Mesendoderm (in vitro differentiated cells): Measurements from ENCODE around the gene MUC20.
"Not testable (repeated sequence)": the region's sequence is repeated elsewhere in the genome, so short reads cannot be mapped to it uniquely, and the experiment has no call there.

ENCODE experiments used
- DNase-seq: peaks from one replicate; pipeline ENCODE4 v3.0.0; 2013
- H2AK5ac ChIP-seq: 2 replicates; pipeline ENCODE4 v1.6.1; 2013; ENCODE audit warnings: low read length, inconsistent platforms
- H2BK120ac ChIP-seq: 2 replicates; pipeline ENCODE4 v1.6.1; 2013; ENCODE audit warnings: low read depth, mild to moderate bottlenecking, low read length, moderate library complexity, mixed read lengths
- H2BK15ac ChIP-seq: replicated peaks from 2 replicates; pipeline ENCODE4 v1.6.1; 2013; ENCODE audit warnings: low read depth, mild to moderate bottlenecking, moderate library complexity
- H2BK5ac ChIP-seq: 2 replicates; pipeline ENCODE4 v1.6.1; 2013; ENCODE audit warnings: low read length, inconsistent platforms
- H3K18ac ChIP-seq: 2 replicates; pipeline ENCODE4 v1.6.1; 2013; ENCODE audit warnings: mild to moderate bottlenecking, low read length, mixed read lengths
- H3K23ac ChIP-seq: one replicate; pipeline ENCODE4 v1.6.1; 2013; ENCODE audit warnings: low read length
- H3K27ac ChIP-seq: 2 replicates; pipeline ENCODE4 v1.5.1; 2013; ENCODE audit warnings: low read depth, mild to moderate bottlenecking, inconsistent platforms, low read length, moderate library complexity
- H3K27me3 ChIP-seq: 2 replicates; pipeline ENCODE4 v1.6.1; 2013; ENCODE audit warnings: low read length, control low read depth, mild to moderate bottlenecking, inconsistent platforms; ENCODE audit not compliant: insufficient read depth, poor library complexity
- H3K36me3 ChIP-seq: 2 replicates; pipeline ENCODE4 v1.6.1; 2013; ENCODE audit warnings: low read length, inconsistent platforms; ENCODE audit not compliant: control insufficient read depth, insufficient read depth
- H3K4ac ChIP-seq: one replicate; pipeline ENCODE4 v1.6.1; 2013; ENCODE audit warnings: low read depth, mild to moderate bottlenecking, low read length, moderate library complexity
- H3K4me1 ChIP-seq: 2 replicates; pipeline ENCODE4 v1.6.1; 2013; ENCODE audit warnings: low read depth, low read length, inconsistent platforms; ENCODE audit not compliant: control insufficient read depth
- H3K4me2 ChIP-seq: 2 replicates; pipeline ENCODE4 v1.6.1; 2013; ENCODE audit warnings: low read length
- H3K4me3 ChIP-seq: 2 replicates; pipeline ENCODE4 v1.5.1; 2013; ENCODE audit warnings: mild to moderate bottlenecking, low read length
- H3K56ac ChIP-seq: one replicate; pipeline ENCODE4 v1.6.1; 2013; ENCODE audit warnings: low read length
- H3K79me1 ChIP-seq: 2 replicates; pipeline ENCODE4 v1.6.1; 2013; ENCODE audit warnings: low read length, inconsistent platforms
- H3K79me2 ChIP-seq: 2 replicates; pipeline ENCODE4 v1.6.1; 2013; ENCODE audit warnings: mild to moderate bottlenecking, low read length; ENCODE audit not compliant: control insufficient read depth, insufficient read depth
- H3K9ac ChIP-seq: 2 replicates; pipeline ENCODE4 v1.6.1; 2013; ENCODE audit warnings: low read length, inconsistent platforms
- H4K5ac ChIP-seq: one replicate; pipeline ENCODE4 v1.6.1; 2013; ENCODE audit warnings: low read length
- H4K8ac ChIP-seq: one replicate; pipeline ENCODE4 v1.6.1; 2013; ENCODE audit warnings: low read depth, mild to moderate bottlenecking, control low read depth, low read length, moderate library complexity
- WGBS: extraction: QIAGEN DNeasy Blood & Tissue Kit; methylation state at CpG from one replicate; pipeline ENCODE4 v1.1.7; 2013; ENCODE audit warnings: low lambda C conversion rate, missing lambda C conversion rate; ENCODE audit not compliant: insufficient coverage; ENCODE audit errors: extremely low coverage; 5-methylcytosine and 5-hydroxymethylcytosine counted together

Gene MUC20

GRCh38 chr3:195715583-195716266, 5.1 kb upstream of the MUC20 start:
- Histone ChIP-seq H3K23ac (no peak overlapping the region), H3K18ac (no peak overlapping the region), H3K56ac (no peak overlapping the region), H3K27me3 (no peaks in the 10 kb centered on the region), H3K79me1 (no peaks in the 10 kb centered on the region), H3K27ac (no peak overlapping the region), H2AK5ac (no peak overlapping the region), H3K4me2 (no peak overlapping the region), H3K79me2 (no peaks in the 10 kb centered on the region), H2BK5ac (no peak overlapping the region), H3K36me3 (no peaks in the 10 kb centered on the region), H3K4me3 (no peak overlapping the region), H3K4ac (no peak overlapping the region), H4K8ac (no peak overlapping the region), H2BK15ac (no peak overlapping the region), H2BK120ac (no peak overlapping the region), H4K5ac (no peak overlapping the region), H3K9ac (no peak overlapping the region), H3K4me1 (peaks cover 4% of the 10 kb centered on the region)
- no peak for DNase-seq
- WGBS, result no CpG with 5 or more reads among the region's 14 CpGs

- Histone ChIP-seq H3K23ac (no peak overlapping the region), H3K27ac (no peak overlapping the region), H3K4me3 (no peak overlapping the region), H3K79me1 (no peaks in the 10 kb centered on the region), H2BK5ac (no peak overlapping the region), H3K27me3 (no peaks in the 10 kb centered on the region), H3K4ac (no peak overlapping the region), H2BK120ac (no peak overlapping the region), H2AK5ac (no peak overlapping the region), H3K9ac (no peak overlapping the region), H3K18ac (no peak overlapping the region), H3K4me2 (no peak overlapping the region), H2BK15ac (no peak overlapping the region), H3K36me3 (no peaks in the 10 kb centered on the region), H3K56ac (no peak overlapping the region), H4K8ac (no peak overlapping the region), H3K4me1 (peaks cover 4% of the 10 kb centered on the region), H3K79me2 (no peaks in the 10 kb centered on the region), H4K5ac (no peak overlapping the region)
- no CpG with 5 or more reads among the region's 9 CpGs for WGBS
- DNase-seq, result peak; percentile 44
Observed at GRCh38 chr3:195717416-195717815, 3.4 kb upstream of the MUC20 start.

- no peak overlapping the region for H4K5ac ChIP-seq
- no peaks in the 10 kb centered on the region for H3K79me2 ChIP-seq
- no peak overlapping the region for H3K18ac ChIP-seq
- no peak overlapping the region for H4K8ac ChIP-seq
- no peak overlapping the region for H3K27ac ChIP-seq
- no peaks in the 10 kb centered on the region for H3K79me1 ChIP-seq
- H3K36me3 ChIP-seq, result no peaks in the 10 kb centered on the region
- no peak overlapping the region for H2AK5ac ChIP-seq
- no peak overlapping the region for H2BK5ac ChIP-seq
- H3K4me2 ChIP-seq, result no peak overlapping the region
- no peaks in the 10 kb centered on the region for H3K27me3 ChIP-seq
- WGBS, result no CpG with 5 or more reads among the region's 5 CpGs
- DNase-seq, result no peak
- H3K4me1 ChIP-seq, result peaks cover 4% of the 10 kb centered on the region
- H3K23ac ChIP-seq, result no peak overlapping the region
- no peak overlapping the region for H2BK120ac ChIP-seq
- no peak overlapping the region for H3K4me3 ChIP-seq
- H3K9ac ChIP-seq, result no peak overlapping the region
- H3K4ac ChIP-seq, result no peak overlapping the region
- no peak overlapping the region for H3K56ac ChIP-seq
- H2BK15ac ChIP-seq, result no peak overlapping the region
Observed at GRCh38 chr3:195717852-195718476, 2.8 kb upstream of the MUC20 start.

- no peak overlapping the region for H3K18ac ChIP-seq
- H2BK5ac ChIP-seq, result no peak overlapping the region
- H3K79me2 ChIP-seq, result no peaks in the 10 kb centered on the region
- no peak overlapping the region for H2BK15ac ChIP-seq
- no peak overlapping the region for H3K23ac ChIP-seq
- DNase-seq, result no peak
- H2BK120ac ChIP-seq, result no peak overlapping the region
- H2AK5ac ChIP-seq, result no peak overlapping the region
- no peak overlapping the region for H3K4me2 ChIP-seq
- H4K5ac ChIP-seq, result no peak overlapping the region
- peaks cover 4% of the 10 kb centered on the region for H3K4me1 ChIP-seq
- H3K56ac ChIP-seq, result no peak overlapping the region
- H3K79me1 ChIP-seq, result no peaks in the 10 kb centered on the region
- no peak overlapping the region for H3K4me3 ChIP-seq
- no peak overlapping the region for H4K8ac ChIP-seq
- no peak overlapping the region for H3K27ac ChIP-seq
- no peaks in the 10 kb centered on the region for H3K27me3 ChIP-seq
- H3K9ac ChIP-seq, result no peak overlapping the region
- no peaks in the 10 kb centered on the region for H3K36me3 ChIP-seq
- no CpG with 5 or more reads among the region's 7 CpGs for WGBS
- H3K4ac ChIP-seq, result no peak overlapping the region
Observed at GRCh38 chr3:195718477-195718984, 2.2 kb upstream of the MUC20 start.

GRCh38 chr3:195719514-195720254, 1.1 kb upstream of the MUC20 start:
- not testable (repeated sequence) for H3K27me3 ChIP-seq, H3K18ac ChIP-seq, H3K9ac ChIP-seq, H2BK120ac ChIP-seq, H2BK5ac ChIP-seq, H3K56ac ChIP-seq, H3K4me2 ChIP-seq, H4K8ac ChIP-seq, DNase-seq, H2BK15ac ChIP-seq, H2AK5ac ChIP-seq, H3K23ac ChIP-seq, H3K79me2 ChIP-seq, H3K4me3 ChIP-seq, H3K36me3 ChIP-seq, H4K5ac ChIP-seq, H3K4ac ChIP-seq, H3K79me1 ChIP-seq, H3K27ac ChIP-seq, H3K4me1 ChIP-seq
- no CpG with 5 or more reads among the region's 16 CpGs for WGBS
